ENCODE results near the gene ATG9A. TPM values are rescaled to one million over a fixed set of nuclear protein-coding genes. Genes with fewer than 3 reads are reported as not detected.

The ATG9A gene
- total and polyA plus RNA-seq, 4 donors = 22.5 to 49.1 (median 42.6) TPM

- WGBS, 2 donors = 86 to 87% methylated on average over 2 of the region's 2 CpGs
- H3K9ac ChIP-seq (ENCODE audit: insufficient read depth in 1 of 2, low read length in 2 of 2) = no peak overlapping the region
- ATAC-seq (ENCODE audit: insufficient read depth, low FRiP score) = no peak
- H3K9me3 ChIP-seq (ENCODE audit: control insufficient read depth in 4 of 4, insufficient read depth in 3 of 4, low read length in 3 of 4) = peaks cover 0 to 2% (median 0%) of the 10 kb centered on the region in 4 donors
- no peaks in the 10 kb centered on the region for H3K36me3 ChIP-seq (ENCODE audit: control insufficient read depth in 4 of 4, insufficient read depth in 4 of 4, low read length in 4 of 4)
- H3K4me1 ChIP-seq (ENCODE audit: control insufficient read depth in 5 of 5, insufficient read depth in 5 of 5, low read length in 5 of 5) = peaks cover 0 to 4% (median 0%) of the 10 kb centered on the region in 5 donors
- TF ChIP-seq, protein P1, sequence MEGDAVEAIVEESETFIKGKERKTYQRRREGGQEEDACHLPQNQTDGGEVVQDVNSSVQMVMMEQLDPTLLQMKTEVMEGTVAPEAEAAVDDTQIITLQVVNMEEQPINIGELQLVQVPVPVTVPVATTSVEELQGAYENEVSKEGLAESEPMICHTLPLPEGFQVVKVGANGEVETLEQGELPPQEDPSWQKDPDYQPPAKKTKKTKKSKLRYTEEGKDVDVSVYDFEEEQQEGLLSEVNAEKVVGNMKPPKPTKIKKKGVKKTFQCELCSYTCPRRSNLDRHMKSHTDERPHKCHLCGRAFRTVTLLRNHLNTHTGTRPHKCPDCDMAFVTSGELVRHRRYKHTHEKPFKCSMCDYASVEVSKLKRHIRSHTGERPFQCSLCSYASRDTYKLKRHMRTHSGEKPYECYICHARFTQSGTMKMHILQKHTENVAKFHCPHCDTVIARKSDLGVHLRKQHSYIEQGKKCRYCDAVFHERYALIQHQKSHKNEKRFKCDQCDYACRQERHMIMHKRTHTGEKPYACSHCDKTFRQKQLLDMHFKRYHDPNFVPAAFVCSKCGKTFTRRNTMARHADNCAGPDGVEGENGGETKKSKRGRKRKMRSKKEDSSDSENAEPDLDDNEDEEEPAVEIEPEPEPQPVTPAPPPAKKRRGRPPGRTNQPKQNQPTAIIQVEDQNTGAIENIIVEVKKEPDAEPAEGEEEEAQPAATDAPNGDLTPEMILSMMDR (IDR thresholded peaks at IDR 0.05; ENCODE audit: control extremely low read depth, extremely low read depth) = no peak
- no peak overlapping the region for H3K4me3 ChIP-seq
- H3K27me3 ChIP-seq (ENCODE audit: control insufficient read depth in 3 of 3, insufficient read depth in 3 of 3, low read length in 2 of 3) = no peaks in the 10 kb centered on the region
- no peak for DNase-seq
- no peak overlapping the region for H3K27ac ChIP-seq (ENCODE audit: low read depth in 1 of 2, low read length in 1 of 2)
Observed at GRCh38 chr2:219271021-219271420, 41.6 kb upstream of the ATG9A start.

DNA sequence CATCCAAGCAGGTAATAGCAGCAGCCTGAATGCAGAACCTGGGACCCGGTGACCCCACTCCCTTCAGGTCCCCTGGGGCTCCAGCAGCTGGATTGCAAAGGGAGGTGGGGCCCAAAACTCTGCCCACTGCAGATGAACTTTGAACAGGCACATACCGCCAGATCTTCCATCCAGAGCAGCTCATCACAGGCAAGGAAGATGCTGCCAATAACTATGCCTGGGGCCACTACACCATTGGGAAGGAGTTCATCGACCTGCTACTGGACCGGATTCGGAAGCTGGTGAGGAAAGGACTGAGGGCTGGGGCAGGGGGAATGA lies 40.6 kb upstream of the ATG9A start:
- no peak overlapping the region for H3K4me3 ChIP-seq
- H3K9me3 ChIP-seq (ENCODE audit: control insufficient read depth in 4 of 4, insufficient read depth in 3 of 4, low read length in 3 of 4) = peaks cover 0 to 2% (median 0%) of the 10 kb centered on the region in 4 donors
- no peak overlapping the region for H3K27ac ChIP-seq (ENCODE audit: low read depth in 1 of 2, low read length in 1 of 2)
- ATAC-seq (ENCODE audit: insufficient read depth, low FRiP score) (no peak), DNase-seq (no peak)
- 92 to 97% methylated on average over 5 of the region's 5 CpGs for WGBS, 2 donors
- no peaks in the 10 kb centered on the region for H3K36me3 ChIP-seq (ENCODE audit: control insufficient read depth in 4 of 4, insufficient read depth in 4 of 4, low read length in 4 of 4)
- no peak overlapping the region for H3K9ac ChIP-seq (ENCODE audit: insufficient read depth in 1 of 2, low read length in 2 of 2)
- TF ChIP-seq, protein P1 (IDR thresholded peaks at IDR 0.05; ENCODE audit: control extremely low read depth, extremely low read depth) = no peak
- no peaks in the 10 kb centered on the region for H3K27me3 ChIP-seq (ENCODE audit: control insufficient read depth in 3 of 3, insufficient read depth in 3 of 3, low read length in 2 of 3)
- H3K4me1 ChIP-seq (ENCODE audit: control insufficient read depth in 5 of 5, insufficient read depth in 5 of 5, low read length in 5 of 5) = peaks cover 0 to 3% (median 0%) of the 10 kb centered on the region in 5 donors

- TF ChIP-seq, protein P1 (IDR thresholded peaks at IDR 0.05; ENCODE audit: control extremely low read depth, extremely low read depth) = no peak
- H3K4me1 ChIP-seq (ENCODE audit: control insufficient read depth in 5 of 5, insufficient read depth in 5 of 5, low read length in 5 of 5) = no peaks in the 10 kb centered on the region
- peak overlapping the region in 1 of 2 donors; percentile 42 for H3K27ac ChIP-seq (ENCODE audit: low read depth in 1 of 2, low read length in 1 of 2)
- peak in 1 of 3 donors; percentile 45 for DNase-seq
- no peak overlapping the region for H3K9ac ChIP-seq (ENCODE audit: insufficient read depth in 1 of 2, low read length in 2 of 2)
- no peak for ATAC-seq (ENCODE audit: insufficient read depth, low FRiP score)
- H3K36me3 ChIP-seq (ENCODE audit: control insufficient read depth in 4 of 4, insufficient read depth in 4 of 4, low read length in 4 of 4) = no peaks in the 10 kb centered on the region
- 53 to 80% methylated on average over 8 of the region's 8 CpGs for WGBS, 2 donors
- H3K9me3 ChIP-seq (ENCODE audit: control insufficient read depth in 4 of 4, insufficient read depth in 3 of 4, low read length in 3 of 4) = peaks cover 0 to 2% (median 0%) of the 10 kb centered on the region in 4 donors
- no peak overlapping the region for H3K4me3 ChIP-seq
- H3K27me3 ChIP-seq (ENCODE audit: control insufficient read depth in 3 of 3, insufficient read depth in 3 of 3, low read length in 2 of 3) = no peaks in the 10 kb centered on the region
Observed at GRCh38 chr2:219269362-219270054, 40.1 kb upstream of the ATG9A start.

GRCh38 chr2:219268294-219268693 lies 38.9 kb upstream of the ATG9A start:
- H3K36me3 ChIP-seq (ENCODE audit: control insufficient read depth in 4 of 4, insufficient read depth in 4 of 4, low read length in 4 of 4) = no peaks in the 10 kb centered on the region
- H3K27me3 ChIP-seq (ENCODE audit: control insufficient read depth in 3 of 3, insufficient read depth in 3 of 3, low read length in 2 of 3) = no peaks in the 10 kb centered on the region
- TF ChIP-seq, protein P1 (IDR thresholded peaks at IDR 0.05; ENCODE audit: control extremely low read depth, extremely low read depth) = no peak
- no peak overlapping the region for H3K4me3 ChIP-seq
- DNase-seq (no peak), ATAC-seq (ENCODE audit: insufficient read depth, low FRiP score) (no peak)
- WGBS, 2 donors = 84 to 92% methylated on average over 2 of the region's 2 CpGs
- peaks cover 0 to 2% (median 0%) of the 10 kb centered on the region in 4 donors for H3K9me3 ChIP-seq (ENCODE audit: control insufficient read depth in 4 of 4, insufficient read depth in 3 of 4, low read length in 3 of 4)
- no peak overlapping the region for H3K9ac ChIP-seq (ENCODE audit: insufficient read depth in 1 of 2, low read length in 2 of 2)
- H3K4me1 ChIP-seq (ENCODE audit: control insufficient read depth in 5 of 5, insufficient read depth in 5 of 5, low read length in 5 of 5) = no peaks in the 10 kb centered on the region
- H3K27ac ChIP-seq (ENCODE audit: low read depth in 1 of 2, low read length in 1 of 2) = no peak overlapping the region
